Trophoblast cell (in vitro differentiated cells and primary cell): ENCODE measurements around the gene GPR31.

ENCODE experiments used
- DNase-seq, 2 donors: peaks; one replicate each; pipeline ENCODE4 v3.0.0-alpha.2; 2016
- H2AFZ ChIP-seq: 2 replicates; pipeline ENCODE4 v1.6.1; 2013; ENCODE audit warnings: low read length, moderate library complexity, mild to moderate bottlenecking; ENCODE audit not compliant: insufficient read depth, poor library complexity
- H2AK5ac ChIP-seq: 2 replicates; pipeline ENCODE4 v1.6.1; 2013; ENCODE audit warnings: mild to moderate bottlenecking, low read length
- H2BK120ac ChIP-seq: 2 replicates; pipeline ENCODE4 v1.6.1; 2013; ENCODE audit warnings: low read length, mild to moderate bottlenecking, moderate library complexity; ENCODE audit not compliant: insufficient read depth, poor library complexity
- H2BK12ac ChIP-seq: 2 replicates; pipeline ENCODE4 v1.6.1; 2013; ENCODE audit warnings: mild to moderate bottlenecking, low read length, moderate library complexity
- H2BK5ac ChIP-seq: 2 replicates; pipeline ENCODE4 v1.6.1; 2013; ENCODE audit warnings: low read length, low read depth, moderate library complexity, mild to moderate bottlenecking; ENCODE audit not compliant: poor library complexity
- H3K14ac ChIP-seq: 2 replicates; pipeline ENCODE4 v1.6.1; 2013; ENCODE audit warnings: mild to moderate bottlenecking, low read length
- H3K18ac ChIP-seq: 2 replicates; pipeline ENCODE4 v1.6.1; 2013; ENCODE audit warnings: mild to moderate bottlenecking, low read length
- H3K23ac ChIP-seq: 2 replicates; pipeline ENCODE4 v1.6.1; 2013; ENCODE audit warnings: low read length
- H3K27ac ChIP-seq: 2 replicates; pipeline ENCODE4 v1.5.1; 2013; ENCODE audit warnings: low read depth, mild to moderate bottlenecking, inconsistent platforms, low read length, moderate library complexity
- H3K27me3 ChIP-seq: 2 replicates; pipeline ENCODE4 v1.6.1; 2013; ENCODE audit warnings: inconsistent platforms, mild to moderate bottlenecking, low read length, moderate library complexity; ENCODE audit not compliant: insufficient read depth
- H3K36me3 ChIP-seq, 2 experiments: 1 replicate in 1 of 2; 2 replicates in 1 of 2; pipeline ENCODE4 v1.6.1; 2013; ENCODE audit warnings: low read length in 2 of 2, mild to moderate bottlenecking in 2 of 2, moderate library complexity in 1 of 2; ENCODE audit not compliant: insufficient read depth in 2 of 2, control insufficient read depth in 1 of 2
- H3K4ac ChIP-seq: 2 replicates; pipeline ENCODE4 v1.6.1; 2013; ENCODE audit warnings: low read depth, mild to moderate bottlenecking, low read length, moderate library complexity
- H3K4me1 ChIP-seq, 2 experiments: 1 replicate in 1 of 2; 2 replicates in 1 of 2; pipeline ENCODE4 v1.6.1; 2013; ENCODE audit warnings: low read length in 2 of 2, mild to moderate bottlenecking in 2 of 2, moderate library complexity in 1 of 2; ENCODE audit not compliant: insufficient read depth in 2 of 2, control insufficient read depth in 1 of 2
- H3K4me2 ChIP-seq: 2 replicates; pipeline ENCODE4 v1.6.1; 2013; ENCODE audit warnings: inconsistent platforms, mild to moderate bottlenecking, low read length, moderate library complexity
- H3K4me3 ChIP-seq: 2 replicates; pipeline ENCODE4 v1.5.1; 2013; ENCODE audit warnings: mild to moderate bottlenecking, low read depth, low read length, inconsistent platforms
- H3K79me1 ChIP-seq: one replicate; pipeline ENCODE4 v1.6.1; 2013; ENCODE audit warnings: low read length
- H3K79me2 ChIP-seq: 2 replicates; pipeline ENCODE4 v1.6.1; 2013; ENCODE audit warnings: low read length, mild to moderate bottlenecking; ENCODE audit not compliant: control insufficient read depth, insufficient read depth, poor library complexity
- H3K9ac ChIP-seq: 2 replicates; pipeline ENCODE4 v1.6.1; 2013; ENCODE audit warnings: mild to moderate bottlenecking, low read length
- H3K9me3 ChIP-seq: 2 replicates; pipeline ENCODE4 v1.6.1; 2013; ENCODE audit warnings: low read depth, mild to moderate bottlenecking, control low read depth, inconsistent platforms, low read length; ENCODE audit not compliant: insufficient read depth
- H4K12ac ChIP-seq: 2 replicates; pipeline ENCODE4 v1.6.1; 2013; ENCODE audit warnings: low read depth, mild to moderate bottlenecking, low read length, moderate library complexity
- H4K8ac ChIP-seq: 2 replicates; pipeline ENCODE4 v1.6.1; 2013; ENCODE audit warnings: low read depth, mild to moderate bottlenecking, low read length, moderate library complexity
- H4K91ac ChIP-seq: one replicate; pipeline ENCODE4 v1.6.1; 2013; ENCODE audit warnings: low read depth, mild to moderate bottlenecking, low read length, moderate library complexity
- WGBS: extraction: QIAGEN DNeasy Blood & Tissue Kit; methylation state at CpG from one replicate; pipeline ENCODE4 v1.1.7; 2013; ENCODE audit warnings: missing lambda C conversion rate; ENCODE audit not compliant: insufficient read length, insufficient coverage; ENCODE audit errors: extremely low coverage; 5-methylcytosine and 5-hydroxymethylcytosine counted together

The GPR31 gene

GRCh38 chr6:167163476-167164011 is 5.8 kb upstream of the GPR31 start:
- H3K18ac ChIP-seq = no peak overlapping the region
- no peak overlapping the region for H4K8ac ChIP-seq
- H3K23ac ChIP-seq = no peak overlapping the region
- H2BK120ac ChIP-seq = no peak overlapping the region
- H3K9me3 ChIP-seq = no peaks in the 10 kb centered on the region
- H3K9ac ChIP-seq = no peak overlapping the region
- H3K79me2 ChIP-seq = no peaks in the 10 kb centered on the region
- H3K4me1 ChIP-seq = peaks cover 0 to 2% of the 10 kb centered on the region in 2 experiments
- H3K4ac ChIP-seq = no peak overlapping the region
- no peak overlapping the region for H2AFZ ChIP-seq
- H2AK5ac ChIP-seq = no peak overlapping the region
- no peak overlapping the region for H4K12ac ChIP-seq
- no peak overlapping the region for H3K4me3 ChIP-seq
- no peaks in the 10 kb centered on the region for H3K27me3 ChIP-seq
- H4K91ac ChIP-seq = no peak overlapping the region
- no peak overlapping the region for H2BK5ac ChIP-seq
- no peak overlapping the region for H3K14ac ChIP-seq
- no peak overlapping the region for H3K27ac ChIP-seq
- DNase-seq = no peak
- WGBS = no CpG with 5 or more reads among the region's 9 CpGs
- H3K36me3 ChIP-seq = no peaks in the 10 kb centered on the region
- H3K79me1 ChIP-seq = no peaks in the 10 kb centered on the region
- H3K4me2 ChIP-seq = no peak overlapping the region
- no peak overlapping the region for H2BK12ac ChIP-seq

GRCh38 chr6:167162591-167162990 is 4.8 kb upstream of the GPR31 start:
- no peak overlapping the region for H3K4me3 ChIP-seq
- H2BK5ac ChIP-seq = no peak overlapping the region
- no peak overlapping the region for H3K14ac ChIP-seq
- no peak overlapping the region for H3K18ac ChIP-seq
- WGBS = no CpG with 5 or more reads among the region's 12 CpGs
- no peak overlapping the region for H3K9ac ChIP-seq
- no peaks in the 10 kb centered on the region for H3K79me2 ChIP-seq
- H3K23ac ChIP-seq = no peak overlapping the region
- H4K91ac ChIP-seq = no peak overlapping the region
- peaks cover under 1% of the 10 kb centered on the region for H3K9me3 ChIP-seq
- H2BK120ac ChIP-seq = no peak overlapping the region
- DNase-seq = no peak
- no peak overlapping the region for H3K4ac ChIP-seq
- no peak overlapping the region for H3K27ac ChIP-seq
- H3K4me2 ChIP-seq = no peak overlapping the region
- no peaks in the 10 kb centered on the region for H3K36me3 ChIP-seq
- H2BK12ac ChIP-seq = no peak overlapping the region
- no peaks in the 10 kb centered on the region for H3K79me1 ChIP-seq
- H3K27me3 ChIP-seq = no peaks in the 10 kb centered on the region
- H3K4me1 ChIP-seq = peaks cover 0 to 2% of the 10 kb centered on the region in 2 experiments
- H4K12ac ChIP-seq = no peak overlapping the region
- no peak overlapping the region for H2AFZ ChIP-seq
- no peak overlapping the region for H4K8ac ChIP-seq
- H2AK5ac ChIP-seq = no peak overlapping the region

GRCh38 chr6:167161851-167162467 is 4.2 kb upstream of the GPR31 start:
- Histone ChIP-seq H4K8ac (no peak overlapping the region), H4K91ac (no peak overlapping the region), H3K36me3 (no peaks in the 10 kb centered on the region), H3K9me3 (peaks cover 4% of the 10 kb centered on the region), H2BK5ac (no peak overlapping the region), H2BK120ac (no peak overlapping the region), H4K12ac (no peak overlapping the region), H3K27ac (no peak overlapping the region), H3K27me3 (no peaks in the 10 kb centered on the region), H3K4me2 (no peak overlapping the region), H3K79me2 (no peaks in the 10 kb centered on the region), H2AK5ac (no peak overlapping the region), H3K23ac (no peak overlapping the region), H3K4me3 (no peak overlapping the region), H2BK12ac (no peak overlapping the region), H3K18ac (no peak overlapping the region), H3K4ac (no peak overlapping the region), H3K9ac (no peak overlapping the region), H3K14ac (no peak overlapping the region), H2AFZ (no peak overlapping the region), H3K4me1 (peaks cover 0 to 2% of the 10 kb centered on the region in 2 experiments), H3K79me1 (no peaks in the 10 kb centered on the region)
- DNase-seq = peak in 1 of 2 donors; percentile 15
- no CpG with 5 or more reads among the region's 5 CpGs for WGBS

GRCh38 chr6:167157414-167157813 is 366 bp downstream of the GPR31 start:
- no peak overlapping the region for H2AK5ac ChIP-seq
- no CpG with 5 or more reads among the region's 19 CpGs for WGBS

More at GRCh38 chr6:167157414-167157813, 366 bp downstream of the GPR31 start:
- H3K23ac ChIP-seq = no peak overlapping the region
- no peak overlapping the region for H3K18ac ChIP-seq
- H2BK5ac ChIP-seq = no peak overlapping the region
- H3K4me3 ChIP-seq = no peak overlapping the region
- no peaks in the 10 kb centered on the region for H3K27me3 ChIP-seq
- H4K12ac ChIP-seq = no peak overlapping the region
- peaks cover 4% of the 10 kb centered on the region for H3K9me3 ChIP-seq
- no peak overlapping the region for H4K8ac ChIP-seq
- no peaks in the 10 kb centered on the region for H3K79me1 ChIP-seq
- no peak overlapping the region for H2BK120ac ChIP-seq
- no peak overlapping the region for H3K14ac ChIP-seq
- H3K79me2 ChIP-seq = no peaks in the 10 kb centered on the region
- peaks cover 0 to 2% of the 10 kb centered on the region in 2 experiments for H3K4me1 ChIP-seq
- H3K4ac ChIP-seq = no peak overlapping the region
- no peak overlapping the region for H3K27ac ChIP-seq
- no peak overlapping the region for H3K9ac ChIP-seq
- H4K91ac ChIP-seq = no peak overlapping the region
- no peak overlapping the region for H3K4me2 ChIP-seq
- no peak overlapping the region for H2BK12ac ChIP-seq
- H3K36me3 ChIP-seq = no peaks in the 10 kb centered on the region
- DNase-seq = no peak
- H2AFZ ChIP-seq = no peak overlapping the region
